ENCODE data around the gene NEDD8. TPM values are rescaled to one million over a fixed set of nuclear protein-coding genes. Genes with fewer than 3 reads are reported as not detected.
A peak's percentile ranks its signal among the peaks of the same experiment; 100 is the strongest.

NEDD8 gene
- total and polyA plus RNA-seq, 2 donors: 214 to 259 TPM

DNA sequence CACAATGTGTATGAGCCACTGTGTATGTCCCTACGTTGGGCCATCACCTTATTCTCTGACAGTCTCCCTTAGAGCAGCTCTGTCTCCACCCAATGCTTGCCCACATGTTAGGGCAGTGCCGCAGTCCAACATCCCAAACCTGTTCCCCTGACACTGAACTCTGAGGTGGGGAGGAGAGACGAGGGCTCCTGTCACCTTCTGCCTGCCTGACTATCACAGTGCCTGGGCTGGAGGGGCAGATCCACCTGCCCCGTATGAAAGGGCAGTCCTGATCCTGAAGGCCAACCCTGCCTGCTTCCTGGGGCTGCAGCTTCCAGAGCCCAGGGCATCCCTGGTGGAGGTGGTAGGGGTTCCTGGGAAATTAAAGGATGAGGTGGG lies 28.6 kb upstream of the NEDD8 start:
- no peak overlapping the region for H3K27ac ChIP-seq (ENCODE audit: low read depth in 1 of 2, low read length in 1 of 2)
- no peak for DNase-seq (ENCODE audit: low read depth in 6 of 9, low spot score in 9 of 9)
- H3K4me3 ChIP-seq (ENCODE audit: low read length in 2 of 2): no peak overlapping the region
- peaks cover 0 to 4% of the 10 kb centered on the region in 2 donors for H3K36me3 ChIP-seq (ENCODE audit: control insufficient read depth in 2 of 2, insufficient read depth in 2 of 2, low read length in 1 of 2)
- H3K4me1 ChIP-seq (ENCODE audit: control insufficient read depth in 2 of 2, insufficient read depth in 2 of 2, low read length in 2 of 2): peaks cover 0 to 4% of the 10 kb centered on the region in 2 donors
- H3K27me3 ChIP-seq (ENCODE audit: control insufficient read depth in 2 of 2, insufficient read depth in 1 of 2, low read length in 1 of 2): no peaks in the 10 kb centered on the region
- H3K9me3 ChIP-seq (ENCODE audit: control insufficient read depth in 2 of 2, insufficient read depth in 1 of 2, low read length in 1 of 2): no peaks in the 10 kb centered on the region
- 95% methylated on average over 4 of the region's 4 CpGs for WGBS

DNA sequence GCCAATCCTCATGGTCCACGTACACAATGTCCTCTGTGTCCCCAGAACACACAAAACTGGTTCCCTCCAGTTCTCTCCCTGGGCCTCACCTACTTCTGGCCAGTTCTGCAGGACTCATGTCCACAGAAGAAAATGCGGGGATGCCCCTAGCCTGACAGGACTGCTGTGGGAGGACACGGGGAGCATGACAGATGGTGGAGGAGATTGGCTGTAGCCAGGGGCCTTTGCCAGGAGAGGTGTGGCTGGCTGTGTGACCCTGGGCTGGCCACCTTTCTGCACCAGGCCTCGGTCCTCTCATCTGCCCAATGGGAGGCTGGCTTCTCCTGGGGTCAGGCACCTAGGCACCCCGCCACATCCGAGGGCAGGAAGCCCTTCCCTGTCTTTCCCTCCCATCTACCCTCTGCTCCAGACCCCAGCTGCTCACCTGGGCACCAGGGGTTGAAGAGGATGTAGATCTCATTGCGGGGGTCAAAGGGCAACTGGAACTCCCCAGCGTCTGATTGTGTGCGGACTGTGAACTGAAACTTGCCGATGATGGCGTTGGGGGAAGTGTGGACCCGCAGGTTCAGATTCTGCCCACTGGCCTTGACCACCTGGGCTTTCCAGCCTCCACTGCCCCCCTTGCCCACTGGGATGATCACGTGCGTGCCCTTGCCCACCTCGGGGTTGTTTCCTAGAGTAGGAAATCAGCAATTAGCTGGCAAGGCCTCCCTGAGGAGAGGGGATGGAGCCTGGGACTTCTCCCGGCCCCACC lies 28.0 kb upstream of the NEDD8 start:
- no peaks in the 10 kb centered on the region for H3K9me3 ChIP-seq (ENCODE audit: control insufficient read depth in 2 of 2, insufficient read depth in 1 of 2, low read length in 1 of 2)
- H3K27ac ChIP-seq (ENCODE audit: low read depth in 1 of 2, low read length in 1 of 2): no peak overlapping the region
- peaks cover 0 to 4% of the 10 kb centered on the region in 2 donors for H3K4me1 ChIP-seq (ENCODE audit: control insufficient read depth in 2 of 2, insufficient read depth in 2 of 2, low read length in 2 of 2)
- no peaks in the 10 kb centered on the region for H3K27me3 ChIP-seq (ENCODE audit: control insufficient read depth in 2 of 2, insufficient read depth in 1 of 2, low read length in 1 of 2)
- no peak for DNase-seq (ENCODE audit: low read depth in 6 of 9, low spot score in 9 of 9)
- H3K4me3 ChIP-seq (ENCODE audit: low read length in 2 of 2): no peak overlapping the region
- WGBS: 95% methylated on average over 16 of the region's 16 CpGs
- peaks cover 0 to under 1% of the 10 kb centered on the region in 2 donors for H3K36me3 ChIP-seq (ENCODE audit: control insufficient read depth in 2 of 2, insufficient read depth in 2 of 2, low read length in 1 of 2)

DNA sequence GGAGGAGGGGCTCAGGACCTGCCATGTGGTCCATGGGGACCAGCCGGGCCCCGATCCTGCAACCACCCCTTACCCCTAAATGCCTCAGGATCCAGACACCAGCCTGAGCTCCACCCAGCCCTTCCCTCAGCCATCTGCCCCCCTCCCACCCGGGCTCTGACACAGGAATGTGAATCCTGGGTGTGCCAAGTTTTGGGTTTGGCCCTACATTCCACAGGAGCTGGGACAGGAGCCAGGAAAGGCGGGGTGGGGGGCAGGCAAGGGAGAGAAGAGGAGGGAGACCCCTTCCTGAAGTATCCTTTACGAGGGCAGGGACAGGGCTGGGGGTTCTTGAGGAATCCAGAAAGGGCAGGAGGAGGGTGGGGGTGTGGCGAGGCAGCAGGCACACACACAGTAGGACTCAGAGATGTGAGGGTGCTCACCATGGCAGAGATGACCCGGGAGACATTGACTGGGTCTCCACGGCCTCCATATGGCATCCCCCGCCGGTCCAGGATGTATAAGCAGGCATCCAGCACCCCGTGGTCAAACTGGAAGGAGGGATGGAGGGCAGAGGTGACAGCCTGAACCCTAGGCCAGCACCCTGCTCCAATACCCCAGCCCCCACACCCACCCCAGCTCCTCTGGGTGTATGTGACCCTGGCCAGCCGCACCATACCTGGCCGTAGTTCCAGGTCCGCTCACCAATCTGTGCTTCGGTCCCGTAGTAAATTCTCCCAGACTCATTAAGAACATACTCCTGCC lies 27.3 kb upstream of the NEDD8 start:
- Histone ChIP-seq H3K9me3 (ENCODE audit: control insufficient read depth in 2 of 2, insufficient read depth in 1 of 2, low read length in 1 of 2) (no peaks in the 10 kb centered on the region), H3K36me3 (ENCODE audit: control insufficient read depth in 2 of 2, insufficient read depth in 2 of 2, low read length in 1 of 2) (no peaks in the 10 kb centered on the region)

DNA sequence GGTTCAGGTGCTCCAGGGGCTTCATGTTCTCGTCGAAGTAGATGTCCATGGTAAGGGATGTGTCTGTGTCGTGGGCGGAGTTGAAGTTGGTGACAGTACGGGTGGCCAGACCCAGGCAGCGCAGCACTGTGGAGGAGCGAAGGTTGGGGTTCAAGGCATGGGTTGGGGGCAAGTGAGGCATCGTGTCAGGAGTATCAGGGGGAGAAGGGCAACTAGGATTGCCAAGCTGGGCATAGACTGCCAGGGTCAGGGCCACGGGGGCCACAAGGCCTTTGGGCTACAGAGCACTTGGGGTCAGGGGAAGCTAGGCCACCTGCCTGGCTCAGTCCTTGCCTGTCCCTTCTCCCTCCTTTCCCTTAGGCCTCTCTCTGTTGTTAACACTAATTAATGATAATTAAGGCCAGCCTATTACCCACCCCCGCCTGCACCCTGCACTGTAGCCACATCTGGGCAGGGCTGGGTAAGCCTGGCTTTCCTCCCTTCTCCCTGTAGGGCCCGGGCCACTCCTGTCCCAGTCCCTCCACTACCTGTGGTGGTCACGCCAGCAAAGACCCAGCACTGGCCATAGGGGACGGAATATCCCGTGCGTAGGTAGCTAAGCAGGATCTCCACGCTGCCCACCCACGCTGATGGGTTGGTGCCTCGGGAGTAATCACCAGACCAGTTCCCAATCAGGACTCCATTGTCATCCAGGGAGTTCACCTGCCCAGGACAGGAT lies 26.5 kb upstream of the NEDD8 start:
- DNase-seq (ENCODE audit: low read depth in 6 of 9, low spot score in 9 of 9): no peak
- Histone ChIP-seq H3K4me1 (ENCODE audit: control insufficient read depth in 2 of 2, insufficient read depth in 2 of 2, low read length in 2 of 2) (no peaks in the 10 kb centered on the region), H3K27ac (ENCODE audit: low read depth in 1 of 2, low read length in 1 of 2) (peak overlapping the region in 1 of 2 donors; percentile 21), H3K27me3 (ENCODE audit: control insufficient read depth in 2 of 2, insufficient read depth in 1 of 2, low read length in 1 of 2) (no peaks in the 10 kb centered on the region), H3K9me3 (ENCODE audit: control insufficient read depth in 2 of 2, insufficient read depth in 1 of 2, low read length in 1 of 2) (no peaks in the 10 kb centered on the region), H3K36me3 (ENCODE audit: control insufficient read depth in 2 of 2, insufficient read depth in 2 of 2, low read length in 1 of 2) (no peaks in the 10 kb centered on the region), H3K4me3 (ENCODE audit: low read length in 2 of 2) (no peak overlapping the region)
- WGBS: 97% methylated on average over 18 of the region's 18 CpGs

More for the DNA sequence above, 27.3 kb upstream of the NEDD8 start:
- 96% methylated on average over 16 of the region's 16 CpGs for WGBS
- peaks cover 0 to 2% of the 10 kb centered on the region in 2 donors for H3K4me1 ChIP-seq (ENCODE audit: control insufficient read depth in 2 of 2, insufficient read depth in 2 of 2, low read length in 2 of 2)
- H3K27me3 ChIP-seq (ENCODE audit: control insufficient read depth in 2 of 2, insufficient read depth in 1 of 2, low read length in 1 of 2): no peaks in the 10 kb centered on the region
- H3K4me3 ChIP-seq (ENCODE audit: low read length in 2 of 2): no peak overlapping the region
- no peak for DNase-seq (ENCODE audit: low read depth in 6 of 9, low spot score in 9 of 9)
- H3K27ac ChIP-seq (ENCODE audit: low read depth in 1 of 2, low read length in 1 of 2): no peak overlapping the region

DNA sequence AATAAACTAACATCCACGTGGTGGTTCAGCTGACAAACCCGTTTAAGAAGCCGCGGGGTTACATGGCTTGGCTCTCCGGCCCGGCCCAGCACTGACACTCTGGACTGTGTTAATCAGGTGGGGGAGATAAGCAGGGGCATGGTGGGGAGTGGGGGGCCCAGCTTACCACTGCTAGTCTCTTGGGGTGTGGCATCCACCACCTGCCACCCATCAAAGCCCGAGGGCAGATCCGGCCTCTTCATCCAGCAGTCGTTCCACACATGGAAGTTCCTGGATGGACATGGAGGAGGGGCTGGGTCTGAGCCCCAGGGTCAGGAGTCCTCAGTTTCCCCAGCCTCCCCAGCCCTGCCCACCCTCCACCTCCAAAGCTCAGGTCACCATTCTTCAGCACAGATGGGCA lies 26.0 kb upstream of the NEDD8 start:
- 97% methylated on average over 9 of the region's 9 CpGs for WGBS
- Histone ChIP-seq H3K4me3 (ENCODE audit: low read length in 2 of 2) (no peak overlapping the region), H3K27me3 (ENCODE audit: control insufficient read depth in 2 of 2, insufficient read depth in 1 of 2, low read length in 1 of 2) (no peaks in the 10 kb centered on the region), H3K9me3 (ENCODE audit: control insufficient read depth in 2 of 2, insufficient read depth in 1 of 2, low read length in 1 of 2) (no peaks in the 10 kb centered on the region), H3K27ac (ENCODE audit: low read depth in 1 of 2, low read length in 1 of 2) (no peak overlapping the region), H3K4me1 (ENCODE audit: control insufficient read depth in 2 of 2, insufficient read depth in 2 of 2, low read length in 2 of 2) (no peaks in the 10 kb centered on the region), H3K36me3 (ENCODE audit: control insufficient read depth in 2 of 2, insufficient read depth in 2 of 2, low read length in 1 of 2) (no peaks in the 10 kb centered on the region)
- DNase-seq (ENCODE audit: low read depth in 6 of 9, low spot score in 9 of 9): no peak

DNA sequence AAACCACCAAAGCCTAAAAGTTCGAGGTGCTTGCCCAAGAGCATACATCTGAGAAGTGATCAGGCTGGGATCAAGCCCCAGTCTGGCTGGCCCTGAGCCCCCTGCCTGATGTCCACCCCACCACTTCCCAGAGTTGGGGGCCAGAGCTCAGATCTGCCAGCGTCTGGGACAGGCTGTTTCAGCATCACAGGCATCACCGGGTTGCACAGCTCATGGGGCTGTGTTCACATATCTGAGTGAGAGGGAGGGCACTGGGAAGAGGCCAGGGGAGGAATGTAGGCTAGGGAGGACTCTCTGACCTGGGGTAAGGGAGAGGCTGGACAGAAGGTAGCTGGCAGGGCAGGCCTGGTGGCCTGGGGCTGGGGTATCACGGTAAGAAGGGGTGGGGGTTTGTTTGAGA lies 24.8 kb upstream of the NEDD8 start:
- Histone ChIP-seq H3K36me3 (ENCODE audit: control insufficient read depth in 2 of 2, insufficient read depth in 2 of 2, low read length in 1 of 2) (no peaks in the 10 kb centered on the region), H3K27ac (ENCODE audit: low read depth in 1 of 2, low read length in 1 of 2) (no peak overlapping the region)
- DNase-seq (ENCODE audit: low read depth in 6 of 9, low spot score in 9 of 9): no peak

DNA sequence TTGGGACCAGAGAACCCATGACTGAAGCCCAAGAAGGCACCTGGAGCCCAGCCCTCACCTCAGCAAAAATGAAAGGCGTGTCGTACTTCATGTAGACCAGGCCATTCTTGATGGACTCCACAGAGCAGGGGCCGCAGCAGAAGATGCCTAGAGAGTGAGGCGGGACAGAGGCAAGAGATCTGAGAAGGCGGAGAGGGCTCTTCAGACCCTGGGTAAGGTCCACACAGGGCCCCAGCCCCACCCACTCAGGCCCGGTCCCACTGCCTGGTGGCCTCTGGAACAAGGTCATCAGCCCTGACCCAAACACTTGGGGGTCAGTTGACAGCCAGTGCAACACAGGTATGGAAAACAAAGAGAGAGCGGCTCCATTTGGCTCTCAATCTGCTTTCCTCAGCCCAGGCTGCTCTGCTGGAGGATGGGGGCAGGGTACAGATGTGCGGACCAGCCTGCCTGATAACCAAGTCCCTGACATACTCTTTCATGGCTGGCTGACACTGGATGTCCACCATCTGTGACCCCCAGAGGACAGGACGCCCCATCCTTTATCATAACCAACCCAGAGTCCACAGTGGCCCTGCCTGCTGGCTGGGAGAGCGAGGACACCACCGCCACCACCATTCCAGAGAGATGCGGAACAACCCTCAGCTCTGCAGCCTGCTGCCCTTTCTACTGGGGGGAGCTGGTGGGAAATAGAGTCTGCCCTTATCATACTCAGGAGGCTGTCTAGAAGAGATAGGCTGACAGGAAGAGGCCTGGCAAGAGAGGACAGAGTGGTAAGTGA lies 24.0 kb upstream of the NEDD8 start:
- H3K27me3 ChIP-seq (ENCODE audit: control insufficient read depth in 2 of 2, insufficient read depth in 1 of 2, low read length in 1 of 2): no peaks in the 10 kb centered on the region
- WGBS: 97% methylated on average over 12 of the region's 12 CpGs
- no peaks in the 10 kb centered on the region for H3K36me3 ChIP-seq (ENCODE audit: control insufficient read depth in 2 of 2, insufficient read depth in 2 of 2, low read length in 1 of 2)
- no peak for DNase-seq (ENCODE audit: low read depth in 6 of 9, low spot score in 9 of 9)
- H3K4me3 ChIP-seq (ENCODE audit: low read length in 2 of 2): no peak overlapping the region
- H3K27ac ChIP-seq (ENCODE audit: low read depth in 1 of 2, low read length in 1 of 2): no peak overlapping the region
- no peaks in the 10 kb centered on the region for H3K4me1 ChIP-seq (ENCODE audit: control insufficient read depth in 2 of 2, insufficient read depth in 2 of 2, low read length in 2 of 2)
- H3K9me3 ChIP-seq (ENCODE audit: control insufficient read depth in 2 of 2, insufficient read depth in 1 of 2, low read length in 1 of 2): no peaks in the 10 kb centered on the region

More for the DNA sequence above, 24.8 kb upstream of the NEDD8 start:
- Histone ChIP-seq H3K4me1 (ENCODE audit: control insufficient read depth in 2 of 2, insufficient read depth in 2 of 2, low read length in 2 of 2) (no peaks in the 10 kb centered on the region), H3K4me3 (ENCODE audit: low read length in 2 of 2) (no peak overlapping the region), H3K27me3 (ENCODE audit: control insufficient read depth in 2 of 2, insufficient read depth in 1 of 2, low read length in 1 of 2) (no peaks in the 10 kb centered on the region), H3K9me3 (ENCODE audit: control insufficient read depth in 2 of 2, insufficient read depth in 1 of 2, low read length in 1 of 2) (no peaks in the 10 kb centered on the region)
- 95% methylated on average over 4 of the region's 4 CpGs for WGBS

DNA sequence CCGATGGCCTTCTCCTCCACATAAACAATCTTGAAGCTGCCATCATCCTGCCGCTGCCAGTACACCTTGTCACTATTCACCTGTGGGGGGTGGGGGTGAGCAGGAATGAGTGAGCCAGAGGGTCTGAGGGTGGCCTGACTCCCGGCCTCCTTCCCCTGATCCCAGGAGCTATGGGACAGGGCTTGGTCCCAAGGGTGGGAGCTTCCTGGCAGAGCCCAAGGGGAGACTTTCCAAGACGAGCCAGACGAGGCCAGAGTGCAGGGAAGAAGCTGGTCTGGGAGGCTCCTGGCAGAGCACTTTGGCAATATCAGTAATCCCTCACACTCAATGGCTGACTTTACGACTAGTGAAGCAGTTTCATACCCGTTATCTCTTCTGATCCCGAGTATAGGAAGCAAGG lies 23.3 kb upstream of the NEDD8 start:
- no peaks in the 10 kb centered on the region for H3K27me3 ChIP-seq (ENCODE audit: control insufficient read depth in 2 of 2, insufficient read depth in 1 of 2, low read length in 1 of 2)
- 97% methylated on average over 8 of the region's 8 CpGs for WGBS
- no peaks in the 10 kb centered on the region for H3K36me3 ChIP-seq (ENCODE audit: control insufficient read depth in 2 of 2, insufficient read depth in 2 of 2, low read length in 1 of 2)
- no peaks in the 10 kb centered on the region for H3K9me3 ChIP-seq (ENCODE audit: control insufficient read depth in 2 of 2, insufficient read depth in 1 of 2, low read length in 1 of 2)
- no peak overlapping the region for H3K27ac ChIP-seq (ENCODE audit: low read depth in 1 of 2, low read length in 1 of 2)
- peaks cover 0 to 2% of the 10 kb centered on the region in 2 donors for H3K4me1 ChIP-seq (ENCODE audit: control insufficient read depth in 2 of 2, insufficient read depth in 2 of 2, low read length in 2 of 2)
- no peak overlapping the region for H3K4me3 ChIP-seq (ENCODE audit: low read length in 2 of 2)
- no peak for DNase-seq (ENCODE audit: low read depth in 6 of 9, low spot score in 9 of 9)
